Measurements from ENCODE around the gene ZNF616. TPM values are rescaled to one million over a fixed set of nuclear protein-coding genes. Genes with fewer than 3 reads are reported as not detected.

The ZNF616 gene
- total RNA-seq, 5 donors from 2014 or later (not counting 1 experiment from before 2014, with no cell fraction given), result 3.6 to 18.3 (median 14.4) TPM

GRCh38 chr19:52142001-52142595 is 2.4 kb upstream of the ZNF616 start:
- CTCF ChIA-PET, result interaction anchor here in 1 of 2 donors (2.1 kb wide), 1 partner anchor 47 kb away, joined by 4 read pairs; the partner anchor contains the start of gene PPP2R1A
- peaks cover 6 to 25% (median 22%) of the 10 kb centered on the region in 3 donors for H3K9me3 Mint-ChIP-seq
- H3K4me1 Mint-ChIP-seq, result peaks cover 29 to 32% (median 29%) of the 10 kb centered on the region in 3 donors
- DNase-seq (no peak), ATAC-seq (replicated peaks in 1 of 4) (no peak)
- H3K27ac Mint-ChIP-seq, result no peak overlapping the region
- H3K27me3 Mint-ChIP-seq, result no peaks in the 10 kb centered on the region
- no peak overlapping the region for H3K27ac ChIP-seq (ENCODE audit: low read length)
- H3K4me1 ChIP-seq (ENCODE audit: control insufficient read depth in 1 of 2, extremely low read depth in 1 of 2, insufficient read depth in 2 of 2, low read length in 2 of 2), result peaks cover 3 to 20% of the 10 kb centered on the region in 2 experiments
- no peaks in the 10 kb centered on the region for H3K27me3 ChIP-seq (replicated peaks in 1 of 2; ENCODE audit: control insufficient read depth in 2 of 2, extremely low read depth in 1 of 2, insufficient read depth in 2 of 2, low read length in 1 of 2)
- no peaks in the 10 kb centered on the region for H3K36me3 ChIP-seq (ENCODE audit: control insufficient read depth in 2 of 2, extremely low read depth in 1 of 2, insufficient read depth in 1 of 2, low read length in 1 of 2)
- H3K4me3 Mint-ChIP-seq, result no peak overlapping the region
- H3K9me3 ChIP-seq, result peaks cover 2% of the 10 kb centered on the region
- 43% methylated on average over 1 of the region's 3 CpGs for WGBS (ENCODE audit: insufficient coverage)
- POLR2A ChIA-PET, result no interaction called here
- peaks cover 20% of the 10 kb centered on the region for H3K36me3 Mint-ChIP-seq
- H3K4me3 ChIP-seq (ENCODE audit: control insufficient read depth in 1 of 2, extremely low read depth in 1 of 2, low read length in 1 of 2), result no peak overlapping the region

DNA sequence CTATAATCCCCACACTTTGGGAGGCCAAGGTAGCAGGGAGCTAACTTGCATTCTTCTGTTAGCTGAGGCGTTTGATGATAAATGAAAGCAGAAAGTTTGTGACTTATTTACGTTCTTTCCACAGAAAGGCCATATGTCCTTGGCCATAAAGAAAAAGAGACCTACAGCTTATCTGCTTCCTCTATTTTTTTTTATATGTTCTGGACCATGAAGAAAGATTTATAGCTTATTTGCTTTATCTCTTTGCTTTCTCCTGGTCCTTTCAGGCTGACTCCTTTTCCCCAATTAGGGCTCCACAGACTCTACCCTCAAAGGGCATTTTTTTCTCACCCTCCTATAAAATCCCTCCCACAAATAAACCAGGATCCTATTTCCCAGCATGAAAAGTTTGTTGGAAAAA is 1.5 kb upstream of the ZNF616 start:
- DNase-seq, result no peak
- WGBS (ENCODE audit: insufficient coverage), result no CpG with 5 or more reads among the region's 2 CpGs

DNA sequence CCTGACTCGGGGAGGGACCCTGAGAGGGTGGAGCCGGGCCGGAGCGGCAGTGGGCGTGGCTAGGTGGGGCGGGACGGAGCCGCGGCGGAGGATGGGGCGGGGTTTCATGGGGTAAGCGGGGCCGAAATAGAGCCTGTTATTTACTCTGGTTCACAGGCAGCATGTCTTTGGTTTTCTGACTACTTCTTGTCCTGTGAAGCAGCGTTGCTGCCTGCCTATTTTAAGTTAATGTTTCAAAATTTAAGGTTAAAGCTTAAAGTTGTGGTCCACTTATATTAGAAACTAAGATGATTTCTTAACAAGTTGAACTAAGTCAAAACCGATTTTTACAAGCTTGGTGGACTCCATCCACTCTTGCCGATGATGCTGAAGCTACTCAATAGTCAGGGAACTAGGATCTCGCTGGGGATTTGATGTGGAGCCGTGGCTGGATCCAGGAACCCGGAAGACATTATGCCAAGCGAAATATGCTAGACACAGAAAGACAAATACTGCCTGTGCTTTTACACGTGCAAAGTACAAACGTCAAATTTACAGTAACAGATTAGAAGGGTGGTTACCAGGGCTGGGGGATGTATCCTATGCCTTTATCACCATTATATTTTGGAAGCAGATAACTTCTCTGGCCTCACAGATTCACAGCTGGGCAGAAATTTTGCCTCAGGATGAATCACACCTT is 433 bp upstream of the ZNF616 start:
- H3K4me3 Mint-ChIP-seq, result peak overlapping the region; percentile 94 to 98 (median 95)
- Histone ChIP-seq H3K36me3 (ENCODE audit: control insufficient read depth in 2 of 2, extremely low read depth in 1 of 2, insufficient read depth in 1 of 2, low read length in 1 of 2) (no peaks in the 10 kb centered on the region), H3K4me1 (ENCODE audit: control insufficient read depth in 1 of 2, extremely low read depth in 1 of 2, insufficient read depth in 2 of 2, low read length in 2 of 2) (peaks cover 3 to 20% of the 10 kb centered on the region in 2 experiments), H3K9me3 (peaks cover 2% of the 10 kb centered on the region), H3K27ac (ENCODE audit: low read length) (peak overlapping the region; percentile 53), H3K4me3 (ENCODE audit: control insufficient read depth in 1 of 2, extremely low read depth in 1 of 2, low read length in 1 of 2) (peak overlapping the region in 1 of 2 donors; percentile 71), H3K27me3 (replicated peaks in 1 of 2; ENCODE audit: control insufficient read depth in 2 of 2, extremely low read depth in 1 of 2, insufficient read depth in 2 of 2, low read length in 1 of 2) (no peaks in the 10 kb centered on the region)
- H3K27me3 Mint-ChIP-seq, result no peaks in the 10 kb centered on the region
- CTCF ChIA-PET, result interaction anchor here in 1 of 2 donors (1.1 to 2.1 kb wide), 2 partner anchors 49 to 97 kb away, joined by 4 to 5 read pairs; partner anchors contain the start of gene PPP2R1A
- 23% methylated on average over 20 of the region's 22 CpGs for WGBS (ENCODE audit: insufficient coverage)
- ATAC-seq (replicated peaks in 1 of 4) (peak; percentile 96 to 100 (median 98)), DNase-seq (peak in 13 of 35 experiments; percentile 0 to 98 (median 96))
- H3K36me3 Mint-ChIP-seq, result peaks cover 18% of the 10 kb centered on the region
- H3K27ac Mint-ChIP-seq, result peak overlapping the region; percentile 92 to 93
- peaks cover 32 to 39% (median 35%) of the 10 kb centered on the region in 3 donors for H3K4me1 Mint-ChIP-seq
- POLR2A ChIA-PET, result interaction anchor here in 1 of 2 donors (0.7 kb wide), 1 partner anchor 49 kb away, joined by 4 read pairs; the partner anchor contains the start of gene PPP2R1A
- H3K9me3 Mint-ChIP-seq, result peaks cover 9 to 17% (median 17%) of the 10 kb centered on the region in 3 donors

More for the DNA sequence above, 1.5 kb upstream of the ZNF616 start:
- Mint-ChIP-seq H3K36me3 (peaks cover 17% of the 10 kb centered on the region), H3K9me3 (peaks cover 6 to 18% (median 18%) of the 10 kb centered on the region in 3 donors), H3K27me3 (no peaks in the 10 kb centered on the region), H3K27ac (peak overlapping the region; percentile 12 to 93), H3K4me1 (peaks cover 32 to 35% (median 34%) of the 10 kb centered on the region in 3 donors), H3K4me3 (peak overlapping the region in 1 of 3 donors; percentile 9)
- H3K9me3 ChIP-seq, result peaks cover 2% of the 10 kb centered on the region
- ChIA-PET POLR2A (interaction anchor here in 1 of 2 donors (0.6 kb wide), 1 partner anchor 96 kb away, joined by 3 read pairs; no protein-coding TSS in a partner anchor), CTCF (interaction anchor here (0.5 to 2.1 kb wide), 3 partner anchors 39 to 96 kb away, joined by 3 to 5 read pairs (median 4); partner anchors contain the start of gene PPP2R1A (in 1 of the 2))
- ATAC-seq (replicated peaks in 1 of 4), result no peak
- H3K4me1 ChIP-seq (ENCODE audit: control insufficient read depth in 1 of 2, extremely low read depth in 1 of 2, insufficient read depth in 2 of 2, low read length in 2 of 2), result peaks cover 3 to 20% of the 10 kb centered on the region in 2 experiments
- no peaks in the 10 kb centered on the region for H3K27me3 ChIP-seq (replicated peaks in 1 of 2; ENCODE audit: control insufficient read depth in 2 of 2, extremely low read depth in 1 of 2, insufficient read depth in 2 of 2, low read length in 1 of 2)
- no peaks in the 10 kb centered on the region for H3K36me3 ChIP-seq (ENCODE audit: control insufficient read depth in 2 of 2, extremely low read depth in 1 of 2, insufficient read depth in 1 of 2, low read length in 1 of 2)
- H3K4me3 ChIP-seq (ENCODE audit: control insufficient read depth in 1 of 2, extremely low read depth in 1 of 2, low read length in 1 of 2), result no peak overlapping the region
- no peak overlapping the region for H3K27ac ChIP-seq (ENCODE audit: low read length)

DNA sequence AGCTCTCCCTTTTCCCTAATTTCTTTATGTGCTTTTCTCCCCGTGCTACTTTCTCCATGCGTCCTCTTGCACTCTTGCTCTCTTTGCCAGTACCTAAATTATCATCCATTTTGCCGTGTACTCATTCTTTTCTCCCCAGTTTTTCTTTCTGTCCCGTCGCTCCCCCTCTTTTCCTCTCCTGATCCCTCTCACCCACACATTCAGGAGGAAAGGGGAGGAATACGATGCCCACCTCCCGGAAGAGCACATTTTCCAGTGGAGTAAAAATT is 821 bp downstream of the ZNF616 start:
- ChIA-PET CTCF (interaction anchor here in 1 of 2 donors (0.7 to 1.7 kb wide), 2 partner anchors 46 to 50 kb away, joined by 3 to 6 read pairs; no protein-coding TSS in a partner anchor), POLR2A (no interaction called here)
- Mint-ChIP-seq H3K9me3 (peaks cover 13 to 20% (median 18%) of the 10 kb centered on the region in 3 donors), H3K36me3 (peaks cover 27% of the 10 kb centered on the region), H3K27me3 (no peaks in the 10 kb centered on the region), H3K4me1 (peaks cover 35 to 43% (median 36%) of the 10 kb centered on the region in 3 donors), H3K4me3 (peak overlapping the region; percentile 94 to 98 (median 95)), H3K27ac (peak overlapping the region; percentile 87 to 93)
- no peak for ATAC-seq (replicated peaks in 1 of 4)
- 0% methylated on average over 4 of the region's 7 CpGs for WGBS (ENCODE audit: insufficient coverage)
- Histone ChIP-seq H3K27me3 (replicated peaks in 1 of 2; ENCODE audit: control insufficient read depth in 2 of 2, extremely low read depth in 1 of 2, insufficient read depth in 2 of 2, low read length in 1 of 2) (no peaks in the 10 kb centered on the region), H3K4me1 (ENCODE audit: control insufficient read depth in 1 of 2, extremely low read depth in 1 of 2, insufficient read depth in 2 of 2, low read length in 2 of 2) (peaks cover 3 to 20% of the 10 kb centered on the region in 2 experiments), H3K4me3 (ENCODE audit: control insufficient read depth in 1 of 2, extremely low read depth in 1 of 2, low read length in 1 of 2) (peak overlapping the region; percentile 71 to 98), H3K27ac (ENCODE audit: low read length) (no peak overlapping the region), H3K9me3 (no peaks in the 10 kb centered on the region), H3K36me3 (ENCODE audit: control insufficient read depth in 2 of 2, extremely low read depth in 1 of 2, insufficient read depth in 1 of 2, low read length in 1 of 2) (peaks cover 0 to 9% of the 10 kb centered on the region in 2 donors)
- no peak for DNase-seq

DNA sequence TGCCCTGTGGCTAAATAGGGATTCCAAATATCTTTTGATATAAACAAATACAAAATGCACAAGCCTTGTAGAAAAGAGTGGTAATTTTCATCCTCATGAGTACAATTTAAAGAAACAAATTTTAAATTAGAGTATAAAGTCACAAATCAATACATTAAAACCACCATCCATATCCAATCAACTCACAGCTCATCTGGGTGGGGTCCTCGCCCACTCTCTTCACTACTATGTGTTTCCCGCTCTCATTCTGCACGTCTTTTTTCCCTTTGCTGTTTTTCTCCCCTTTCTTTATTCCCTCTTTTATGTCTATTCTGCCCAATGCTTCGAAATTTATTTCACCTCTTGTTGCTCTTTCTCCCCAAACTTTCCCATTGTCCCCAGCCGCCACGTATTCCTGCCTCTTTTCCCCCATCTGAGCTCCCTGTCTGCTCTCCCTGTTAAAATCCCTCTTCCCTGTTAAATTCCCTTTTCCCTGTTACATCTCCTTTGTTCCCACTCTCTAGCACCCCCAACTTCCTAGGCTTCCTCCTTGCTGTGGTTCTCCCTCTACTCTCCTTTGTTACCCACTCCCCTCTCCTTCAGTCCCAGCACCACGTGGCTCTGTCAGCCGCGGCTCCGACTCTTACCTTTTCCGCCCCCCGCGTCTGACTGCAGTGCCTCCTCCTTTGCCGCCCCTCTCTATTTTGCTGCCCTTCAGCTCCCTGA is 1.3 kb downstream of the ZNF616 start:
- Mint-ChIP-seq H3K27me3 (no peaks in the 10 kb centered on the region), H3K27ac (peak overlapping the region; percentile 87 to 93), H3K4me1 (peaks cover 35 to 43% (median 36%) of the 10 kb centered on the region in 3 donors), H3K9me3 (peaks cover 13 to 23% (median 21%) of the 10 kb centered on the region in 3 donors), H3K36me3 (peaks cover 30% of the 10 kb centered on the region), H3K4me3 (peak overlapping the region; percentile 94 to 98 (median 95))
- Histone ChIP-seq H3K4me3 (ENCODE audit: control insufficient read depth in 1 of 2, extremely low read depth in 1 of 2, low read length in 1 of 2) (peak overlapping the region; percentile 71 to 98), H3K27me3 (replicated peaks in 1 of 2; ENCODE audit: control insufficient read depth in 2 of 2, extremely low read depth in 1 of 2, insufficient read depth in 2 of 2, low read length in 1 of 2) (no peaks in the 10 kb centered on the region), H3K4me1 (ENCODE audit: control insufficient read depth in 1 of 2, extremely low read depth in 1 of 2, insufficient read depth in 2 of 2, low read length in 2 of 2) (peaks cover 3 to 20% of the 10 kb centered on the region in 2 experiments), H3K27ac (ENCODE audit: low read length) (no peak overlapping the region), H3K36me3 (ENCODE audit: control insufficient read depth in 2 of 2, extremely low read depth in 1 of 2, insufficient read depth in 1 of 2, low read length in 1 of 2) (peaks cover 0 to 9% of the 10 kb centered on the region in 2 donors), H3K9me3 (no peaks in the 10 kb centered on the region)
- ATAC-seq (replicated peaks in 1 of 4) (no peak), DNase-seq (peak in 8 of 35 experiments; percentile 0 to 14 (median 6))
- CTCF ChIA-PET, result interaction anchor here in 1 of 2 donors (0.7 to 1.7 kb wide), 3 partner anchors 47 to 99 kb away, joined by 3 to 6 read pairs (median 5); no protein-coding TSS in a partner anchor
- WGBS (ENCODE audit: insufficient coverage), result 25% methylated on average over 14 of the region's 14 CpGs
- POLR2A ChIA-PET, result interaction anchor here in 1 of 2 donors (1.1 kb wide), 1 partner anchor 59 kb away, joined by 3 read pairs; no protein-coding TSS in a partner anchor

DNA sequence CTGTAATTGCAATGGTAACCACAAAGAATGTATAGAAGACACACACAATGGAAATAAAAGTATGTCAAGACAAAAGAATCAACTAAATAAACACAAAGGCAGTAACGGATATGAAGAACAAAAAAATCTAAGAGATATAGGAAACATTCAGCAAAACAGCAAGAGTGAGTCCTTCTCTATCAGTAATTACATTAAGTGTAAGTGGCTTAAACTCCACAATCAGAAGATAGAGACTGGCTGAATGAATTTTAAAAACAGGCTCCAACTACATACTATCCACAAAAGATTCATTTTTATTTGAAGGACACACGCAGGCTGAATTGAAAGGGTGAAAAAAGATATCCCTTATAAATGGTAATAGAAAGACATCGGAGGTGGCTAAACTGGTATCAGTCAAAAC is 19.5 kb downstream of the ZNF616 start:
- ChIA-PET POLR2A (no interaction called here), CTCF (no interaction called here)
- DNase-seq, result no peak
- no peak overlapping the region for H3K27ac ChIP-seq (ENCODE audit: low read length)
- Mint-ChIP-seq H3K9me3 (peaks cover 20 to 73% (median 67%) of the 10 kb centered on the region in 3 donors), H3K27me3 (no peaks in the 10 kb centered on the region), H3K36me3 (peaks cover 95% of the 10 kb centered on the region), H3K4me1 (no peaks in the 10 kb centered on the region), H3K27ac (no peak overlapping the region), H3K4me3 (no peak overlapping the region)
- H3K4me3 ChIP-seq (ENCODE audit: control insufficient read depth in 1 of 2, extremely low read depth in 1 of 2, low read length in 1 of 2), result no peak overlapping the region
- no peaks in the 10 kb centered on the region for H3K27me3 ChIP-seq (replicated peaks in 1 of 2; ENCODE audit: control insufficient read depth in 2 of 2, extremely low read depth in 1 of 2, insufficient read depth in 2 of 2, low read length in 1 of 2)
- no peaks in the 10 kb centered on the region for H3K4me1 ChIP-seq (ENCODE audit: control insufficient read depth in 1 of 2, extremely low read depth in 1 of 2, insufficient read depth in 2 of 2, low read length in 2 of 2)
- H3K9me3 ChIP-seq, result peaks cover 56% of the 10 kb centered on the region
- H3K36me3 ChIP-seq (ENCODE audit: control insufficient read depth in 2 of 2, extremely low read depth in 1 of 2, insufficient read depth in 1 of 2, low read length in 1 of 2), result peaks cover 22 to 73% of the 10 kb centered on the region in 2 donors
- no CpG with 5 or more reads among the region's 3 CpGs for WGBS (ENCODE audit: insufficient coverage)
- no peak for ATAC-seq (replicated peaks in 1 of 4)
